NB4 (cell line): ENCODE data around the gene COA6.

Experiments
- CTCF ChIP-seq: IDR thresholded peaks from one replicate; pipeline ENCODE4 v1.5.1; 2012; ENCODE audit warnings: low read depth, low read length
- MAX ChIP-seq: IDR thresholded peaks from 2 replicates; pipeline ENCODE4 v1.6.1; 2011; ENCODE audit warnings: low read depth, low read length
- POLR2A ChIP-seq: IDR thresholded peaks from 2 replicates; pipeline ENCODE4 v1.6.1; 2011; ENCODE audit warnings: mild to moderate bottlenecking; ENCODE audit not compliant: insufficient read length; ENCODE audit errors: extremely low read depth

- TF ChIP-seq MAX: no peak
- no peak for TF ChIP-seq CTCF
- no peak for TF ChIP-seq POLR2A
Observed at GRCh38 chr1:234337233-234337632, 36.0 kb upstream of the COA6 start.
